BE2C (cell line): ENCODE data around the gene ADCY9.

Experiments
- DNase-seq: peaks from one replicate; pipeline ENCODE4 v3.0.0-alpha.2; 2020
- H3K27me3 ChIP-seq: fragments of 250-450 bp; sonication (Bioruptor Pico); 2 replicates; pipeline ENCODE4 v1.5.1; 2020; ENCODE audit warnings: mild to moderate bottlenecking
- H3K36me3 ChIP-seq: fragments of 250-450 bp; sonication (Bioruptor Pico); 2 replicates; pipeline ENCODE4 v1.5.1; 2020; ENCODE audit warnings: mild to moderate bottlenecking
- H3K4me1 ChIP-seq: fragments of 250-450 bp; sonication (Bioruptor Pico); 2 replicates; pipeline ENCODE4 v1.5.1; 2020
- H3K4me3 ChIP-seq: 2 replicates; pipeline ENCODE4 v1.5.1; 2011; ENCODE audit warnings: low read depth, low read length
- H3K9me3 ChIP-seq: fragments of 250-450 bp; sonication (Bioruptor Pico); 2 replicates; pipeline ENCODE4 v1.5.1; 2020
- CTCF ChIP-seq: IDR thresholded peaks from 2 replicates; pipeline ENCODE4 v1.5.1; 2012; ENCODE audit warnings: mild to moderate bottlenecking, low read depth, low read length

ADCY9 gene

GRCh38 chr16:3995001-3995400 lies 121.2 kb downstream of the ADCY9 start:
- H3K4me1 ChIP-seq: peaks cover 3% of the 10 kb centered on the region; the same call in 1 of the 2 replicates
- no peak for TF ChIP-seq CTCF
- no peaks in the 10 kb centered on the region for H3K27me3 ChIP-seq
- H3K4me3 ChIP-seq: no peak overlapping the region
- peaks cover 10% of the 10 kb centered on the region for H3K36me3 ChIP-seq
- H3K9me3 ChIP-seq: no peaks in the 10 kb centered on the region
- no peak for DNase-seq

GRCh38 chr16:3993052-3993785 lies 123.0 kb downstream of the ADCY9 start:
- Histone ChIP-seq H3K36me3 (peaks cover 10% of the 10 kb centered on the region), H3K4me3 (no peak overlapping the region), H3K9me3 (no peaks in the 10 kb centered on the region), H3K4me1 (no peaks in the 10 kb centered on the region), H3K27me3 (no peaks in the 10 kb centered on the region)
- TF ChIP-seq CTCF: no peak
- no peak for DNase-seq

- no peak for DNase-seq
- Histone ChIP-seq H3K4me3 (no peak overlapping the region), H3K4me1 (no peaks in the 10 kb centered on the region), H3K27me3 (no peaks in the 10 kb centered on the region), H3K36me3 (peaks cover 10% of the 10 kb centered on the region), H3K9me3 (no peaks in the 10 kb centered on the region)
- no peak for TF ChIP-seq CTCF
Observed at GRCh38 chr16:3992297-3993051, 123.8 kb downstream of the ADCY9 start.

- no peaks in the 10 kb centered on the region for H3K4me1 ChIP-seq
- H3K27me3 ChIP-seq: no peaks in the 10 kb centered on the region
- no peak for TF ChIP-seq CTCF
- no peaks in the 10 kb centered on the region for H3K9me3 ChIP-seq
- peaks cover 10% of the 10 kb centered on the region for H3K36me3 ChIP-seq
- no peak for DNase-seq
- no peak overlapping the region for H3K4me3 ChIP-seq
Observed at GRCh38 chr16:3988824-3989223, 127.4 kb downstream of the ADCY9 start.

GRCh38 chr16:3988011-3988410 lies 128.2 kb downstream of the ADCY9 start:
- peaks cover 3% of the 10 kb centered on the region for H3K4me1 ChIP-seq
- H3K4me3 ChIP-seq: no peak overlapping the region
- H3K36me3 ChIP-seq: peaks cover 12% of the 10 kb centered on the region
- TF ChIP-seq CTCF: no peak
- DNase-seq: no peak
- H3K27me3 ChIP-seq: no peaks in the 10 kb centered on the region
- no peaks in the 10 kb centered on the region for H3K9me3 ChIP-seq

GRCh38 chr16:3987231-3987630 lies 129.0 kb downstream of the ADCY9 start:
- Histone ChIP-seq H3K4me1 (peaks cover 3% of the 10 kb centered on the region), H3K4me3 (no peak overlapping the region), H3K36me3 (peaks cover 12% of the 10 kb centered on the region), H3K9me3 (no peaks in the 10 kb centered on the region), H3K27me3 (no peaks in the 10 kb centered on the region)
- no peak for DNase-seq
- TF ChIP-seq CTCF: no peak
